Stimulated activated CD4-positive, alpha-beta T cell treated with anti-CD3 and anti-CD28 coated beads, Interleukin-1b, Interleukin-23, amount 100 ng/mL, for 24 hours (primary cell): ENCODE results near the gene TFG.

Source experiments
- DNase-seq, 4 experiments: peaks; one replicate each; pipeline ENCODE4 v3.0.0-alpha.2; 2020; ENCODE audit warnings: low read depth in 4 of 4, low spot score in 1 of 4

Gene TFG

DNA sequence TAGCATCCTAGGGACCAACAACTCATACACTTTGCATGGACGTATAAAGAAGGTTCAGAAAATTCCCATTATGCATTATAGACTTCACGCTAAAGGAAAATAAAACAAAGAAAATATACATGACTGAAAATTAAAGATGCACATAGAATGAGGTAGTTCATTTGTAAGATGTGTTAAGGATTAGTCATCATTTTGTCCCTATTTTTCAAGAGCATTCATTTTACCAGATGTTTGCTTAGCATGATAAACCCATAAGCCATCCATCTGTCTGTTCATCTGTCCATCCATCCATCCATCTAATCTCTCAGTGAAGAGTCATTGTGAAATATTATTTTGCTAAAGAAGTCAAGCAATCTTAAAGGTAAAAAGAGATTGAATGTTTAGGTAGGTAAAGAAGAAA is 80.3 kb downstream of the TFG start:
- DNase-seq: no peak

DNA sequence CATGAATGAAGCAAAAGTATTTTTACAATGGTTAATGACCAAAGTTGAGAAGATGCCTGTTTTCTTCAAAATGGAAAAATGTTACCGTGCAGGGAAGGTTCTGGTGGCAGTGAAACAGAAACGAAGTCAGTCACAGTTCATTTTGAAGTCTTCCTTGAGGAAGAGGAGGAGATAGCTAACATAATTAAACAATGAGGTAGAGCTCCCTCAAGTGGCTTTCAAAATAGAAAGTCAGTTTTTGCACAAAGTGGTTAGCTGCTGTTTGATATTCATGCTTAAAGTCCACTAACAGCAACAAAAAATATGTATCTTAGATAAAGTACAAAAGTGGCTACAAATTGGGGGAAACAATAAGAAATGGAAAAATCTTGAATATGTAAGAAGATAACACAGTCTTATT is 87.3 kb downstream of the TFG start:
- DNase-seq: no peak

- no peak for DNase-seq
These were observed 88.7 kb downstream of the TFG start for GRCh38 chr3:100798012-100798411.
